ENCODE measurements around the gene ANTXR1. TPM values are rescaled to one million over a fixed set of nuclear protein-coding genes. Genes with fewer than 3 reads are reported as not detected.

The ANTXR1 gene
- total and polyA plus RNA-seq, 9 of the 15 experiments (the other 6 are each of a cell fraction or from before 2014, with no cell fraction given): 0.07 to 1.00 (median 0.54) TPM

GRCh38 chr2:69113627-69114026 lies 100.6 kb downstream of the ANTXR1 start:
- no peak overlapping the region for H3K27ac ChIP-seq (ENCODE audit: extremely low read depth, low read depth, low read length)
- no peaks in the 10 kb centered on the region for H3K4me1 ChIP-seq (replicated peaks in 1 of 2; ENCODE audit: control insufficient read depth in 2 of 2, insufficient read depth in 2 of 2, low read length in 2 of 2)
- no peaks in the 10 kb centered on the region for H3K36me3 ChIP-seq (ENCODE audit: control insufficient read depth, insufficient read depth, low read length)
- H3K9me3 ChIP-seq (replicated peaks; ENCODE audit: control insufficient read depth, insufficient read depth, low read depth, low read length): no peaks in the 10 kb centered on the region
- no peaks in the 10 kb centered on the region for H4K20me1 ChIP-seq (replicated peaks; ENCODE audit: control insufficient read depth, insufficient read depth, low read length)
- H3K9ac ChIP-seq (ENCODE audit: insufficient read depth in 1 of 2, low read depth in 2 of 2, low read length in 2 of 2): no peak overlapping the region
- BruUV-seq (replicated peaks): no TSS peak
- H3K4me2 ChIP-seq (ENCODE audit: insufficient read depth, low read length): no peak overlapping the region
- peaks cover 7 to 23% of the 10 kb centered on the region in 2 experiments; a peak in 4 of 5 replicates for H3K27me3 ChIP-seq (ENCODE audit: control insufficient read depth in 2 of 2, insufficient read depth in 2 of 2, low read length in 2 of 2)
- ATAC-seq (no peak), FAIRE-seq (no peak), DNase-seq (ENCODE audit: extremely low read depth in 1 of 4, low spot score in 3 of 4) (no peak)
- ChIA-PET POLR2A (no interaction called here), CTCF (ENCODE audit: low intra/inter-chr PET ratio) (no interaction called here)
- H2AFZ ChIP-seq (ENCODE audit: low read depth, low read length): no peak overlapping the region
- WGBS (ENCODE audit: insufficient coverage, low coverage, missing lambda C conversion rate): 0% methylated on average over 3 of the region's 3 CpGs
- H3K9me1 ChIP-seq (ENCODE audit: control insufficient read depth, insufficient read depth, low read length): no peaks in the 10 kb centered on the region
- intact Hi-C loops (cut with micrococcal nuclease): no loop called here
- in situ Hi-C loops (cut with MboI): no loop called here
- no peak for TF ChIP-seq ZNF592 (IDR thresholded peaks at IDR 0.05)
- TF ChIP-seq POLR2A (conservative IDR thresholded peaks at IDR 0.05): no peak
- no peak for TF ChIP-seq ASH1L (IDR thresholded peaks at IDR 0.05; ENCODE audit: borderline replicate concordance, low read depth, partially characterized antibody)
- no peak overlapping the region for H3K4me3 ChIP-seq
- H3K79me2 ChIP-seq (ENCODE audit: control insufficient read depth, insufficient read depth, low read length): no peaks in the 10 kb centered on the region
